ENCODE data around the gene GSTP1.

GSTP1 gene

GRCh38 chr11:67605231-67606011, 21.8 kb downstream of the GSTP1 start:
- no peak overlapping the region for H3K4me3 ChIP-seq (ENCODE audit: low read depth, low read length)
- DNase-seq (ENCODE audit: low read depth), result no peak
- TF ChIP-seq CTCF (IDR thresholded peaks at IDR 0.05; ENCODE audit: insufficient read depth, low read depth, low read length, missing control alignments), result no peak

- H3K4me3 ChIP-seq (ENCODE audit: low read depth, low read length), result peak overlapping the region; percentile 56
- no peak for TF ChIP-seq CTCF (IDR thresholded peaks at IDR 0.05; ENCODE audit: insufficient read depth, low read depth, low read length, missing control alignments)
- DNase-seq (ENCODE audit: low read depth), result no peak
These were observed 22.5 kb downstream of the GSTP1 start for GRCh38 chr11:67606093-67606491.

GRCh38 chr11:67606492-67607295, 23.1 kb downstream of the GSTP1 start, which contains the start of gene NDUFV1:
TSS of gene NDUFV1 (plus strand) at chr11:67606936. CDS start at chr11:67607005, 69 bp downstream.
- TF ChIP-seq CTCF (IDR thresholded peaks at IDR 0.05; ENCODE audit: insufficient read depth, low read depth, low read length, missing control alignments), result peak; percentile 77
- DNase-seq (ENCODE audit: low read depth), result peak; percentile 97
- H3K4me3 ChIP-seq (ENCODE audit: low read depth, low read length), result peak within 1 kb of the TSS; percentile 87

- peak overlapping the region; percentile 87 for H3K4me3 ChIP-seq (ENCODE audit: low read depth, low read length)
- no peak for DNase-seq (ENCODE audit: low read depth)
- TF ChIP-seq CTCF (IDR thresholded peaks at IDR 0.05; ENCODE audit: insufficient read depth, low read depth, low read length, missing control alignments), result no peak
These were observed 23.9 kb downstream of the GSTP1 start for GRCh38 chr11:67607507-67607906.

GRCh38 chr11:67608486-67608885, 24.9 kb downstream of the GSTP1 start:
- no peak for TF ChIP-seq CTCF (IDR thresholded peaks at IDR 0.05; ENCODE audit: insufficient read depth, low read depth, low read length, missing control alignments)
- H3K4me3 ChIP-seq (ENCODE audit: low read depth, low read length), result no peak overlapping the region

GRCh38 chr11:67609316-67609715, 25.7 kb downstream of the GSTP1 start:
- H3K4me3 ChIP-seq (ENCODE audit: low read depth, low read length), result no peak overlapping the region
- no peak for DNase-seq (ENCODE audit: low read depth)
- TF ChIP-seq CTCF (IDR thresholded peaks at IDR 0.05; ENCODE audit: insufficient read depth, low read depth, low read length, missing control alignments), result no peak

More at GRCh38 chr11:67608486-67608885, 24.9 kb downstream of the GSTP1 start:
- no peak for DNase-seq (ENCODE audit: low read depth)
